H9 (cell line): ENCODE results near the gene LAMA3. TPM values are rescaled to one million over a fixed set of nuclear protein-coding genes. Genes with fewer than 3 reads are reported as not detected.

Experiments
- DNase-seq: peaks from one replicate; pipeline ENCODE4 v3.0.0-alpha.2; 2017
- H2AFZ ChIP-seq: one replicate; pipeline ENCODE4 v1.6.1; 2013; ENCODE audit warnings: mild to moderate bottlenecking, low read length, control low read depth, moderate library complexity
- H2AK5ac ChIP-seq: 2 replicates; pipeline ENCODE4 v1.6.1; 2013; ENCODE audit warnings: low read length, control low read depth, mixed read lengths; ENCODE audit not compliant: insufficient read length
- H2BK120ac ChIP-seq: one replicate; pipeline ENCODE4 v1.6.1; 2013; ENCODE audit warnings: low read depth, mild to moderate bottlenecking, low read length, control low read depth, inconsistent platforms; ENCODE audit not compliant: poor library complexity, severe bottlenecking
- H2BK12ac ChIP-seq: 2 replicates; pipeline ENCODE4 v1.6.1; 2013; ENCODE audit warnings: low read length, control low read depth, mixed read lengths, low read depth; ENCODE audit not compliant: insufficient read length
- H2BK15ac ChIP-seq: 2 replicates; pipeline ENCODE4 v1.6.1; 2013; ENCODE audit warnings: low read depth, low read length, control low read depth
- H2BK20ac ChIP-seq: one replicate; pipeline ENCODE4 v1.6.1; 2013; ENCODE audit warnings: low read depth, mild to moderate bottlenecking, low read length, control low read depth, inconsistent platforms; ENCODE audit not compliant: poor library complexity, severe bottlenecking
- H2BK5ac ChIP-seq: 2 replicates; pipeline ENCODE4 v1.6.1; 2013; ENCODE audit warnings: low read length, control low read depth, mixed read lengths; ENCODE audit not compliant: insufficient read length
- H3K14ac ChIP-seq: 2 replicates; pipeline ENCODE4 v1.6.1; 2013; ENCODE audit warnings: low read length, control low read depth; ENCODE audit not compliant: insufficient read depth
- H3K18ac ChIP-seq: 2 replicates; pipeline ENCODE4 v1.6.1; 2013; ENCODE audit warnings: low read depth, mild to moderate bottlenecking, mixed read lengths, low read length, control low read depth; ENCODE audit not compliant: insufficient read length
- H3K23ac ChIP-seq: 2 replicates; pipeline ENCODE4 v1.6.1; 2013; ENCODE audit warnings: low read length, control low read depth, mixed read lengths, low read depth; ENCODE audit not compliant: insufficient read length
- H3K23me2 ChIP-seq: 2 replicates; pipeline ENCODE4 v1.6.1; 2013; ENCODE audit warnings: low read depth, mild to moderate bottlenecking, mixed read lengths, low read length, control low read depth; ENCODE audit not compliant: insufficient read length, poor library complexity, severe bottlenecking
- H3K27ac ChIP-seq: 2 replicates; pipeline ENCODE4 v1.5.1; 2013; ENCODE audit warnings: low read length, control low read depth, mixed read lengths, low read depth; ENCODE audit not compliant: insufficient read length
- H3K27me3 ChIP-seq: 2 replicates; pipeline ENCODE4 v1.6.1; 2013; ENCODE audit warnings: low read length, control low read depth, inconsistent platforms; ENCODE audit not compliant: insufficient read depth
- H3K4ac ChIP-seq: 2 replicates; pipeline ENCODE4 v1.6.1; 2013; ENCODE audit warnings: low read depth, mild to moderate bottlenecking, control low read depth, inconsistent platforms, low read length, moderate library complexity
- H3K4me1 ChIP-seq: 2 replicates; pipeline ENCODE4 v1.6.1; 2013; ENCODE audit warnings: low read length, control low read depth, inconsistent platforms; ENCODE audit not compliant: insufficient read depth
- H3K4me2 ChIP-seq: 2 replicates; pipeline ENCODE4 v1.6.1; 2013; ENCODE audit warnings: low read length, control low read depth, mixed read lengths; ENCODE audit not compliant: insufficient read length, insufficient read depth
- H3K56ac ChIP-seq: 2 replicates; pipeline ENCODE4 v1.6.1; 2013; ENCODE audit warnings: low read depth, mild to moderate bottlenecking, mixed read lengths, low read length, control low read depth; ENCODE audit not compliant: insufficient read length
- H3K79me1 ChIP-seq: 2 replicates; pipeline ENCODE4 v1.6.1; 2013; ENCODE audit warnings: low read depth, mild to moderate bottlenecking, moderate library complexity, low read length, control low read depth, inconsistent platforms; ENCODE audit not compliant: insufficient read depth, poor library complexity, severe bottlenecking
- H3K79me2 ChIP-seq: 2 replicates; pipeline ENCODE4 v1.6.1; 2013; ENCODE audit warnings: low read length, control low read depth, inconsistent platforms; ENCODE audit not compliant: insufficient read depth
- H3K9ac ChIP-seq: 2 replicates; pipeline ENCODE4 v1.6.1; 2013; ENCODE audit warnings: low read length, control low read depth, mixed read lengths; ENCODE audit not compliant: insufficient read length; ENCODE audit errors: extremely low read depth
- H3K9me3 ChIP-seq: one replicate; pipeline ENCODE4 v1.6.1; 2013; ENCODE audit warnings: low read depth, low read length, inconsistent platforms; ENCODE audit not compliant: control insufficient read depth
- H3T11ph ChIP-seq: one replicate; pipeline ENCODE4 v1.6.1; 2013; ENCODE audit warnings: mild to moderate bottlenecking, low read length, control low read depth, inconsistent platforms
- H4K20me1 ChIP-seq: one replicate; pipeline ENCODE4 v1.6.1; 2013; ENCODE audit not compliant: control insufficient read depth, insufficient read length, insufficient read depth
- H4K5ac ChIP-seq: 2 replicates; pipeline ENCODE4 v1.6.1; 2013; ENCODE audit warnings: low read depth, mild to moderate bottlenecking, mixed read lengths, low read length, control low read depth; ENCODE audit not compliant: insufficient read length
- H4K8ac ChIP-seq: replicated peaks from 2 replicates; pipeline ENCODE4 v1.6.1; 2013; ENCODE audit warnings: low read length, control low read depth, mixed read lengths, low read depth; ENCODE audit not compliant: insufficient read length
- H4K91ac ChIP-seq: 2 replicates; pipeline ENCODE4 v1.6.1; 2013; ENCODE audit warnings: low read depth, mild to moderate bottlenecking, moderate library complexity, mixed read lengths, low read length, control low read depth; ENCODE audit not compliant: insufficient read length
- H3K27ac Mint-ChIP-seq, 3 experiments: 2 replicates in 2 of 3; 3 replicates in 1 of 3; pipeline ENCODE4 v1.8.0; 2020 to 2021; ENCODE audit warnings: mixed read lengths in 3 of 3, mild to moderate bottlenecking in 1 of 3, moderate library complexity in 1 of 3
- H3K27me3 Mint-ChIP-seq: 2 replicates; pipeline ENCODE4 v1.8.0; 2021; ENCODE audit warnings: low read depth, mild to moderate bottlenecking, moderate library complexity, mixed read lengths
- H3K36me3 Mint-ChIP-seq, 3 experiments: 2 replicates in 2 of 3; 3 replicates in 1 of 3; pipeline ENCODE4 v1.8.0; 2020 to 2021; ENCODE audit warnings: low read depth in 3 of 3, mixed read lengths in 3 of 3; ENCODE audit not compliant: insufficient read depth in 1 of 3
- H3K4me1 Mint-ChIP-seq, 2 experiments: 2 replicates each; pipeline ENCODE4 v1.8.0; 2020; ENCODE audit warnings: mixed read lengths in 2 of 2
- H3K4me3 Mint-ChIP-seq, 2 experiments: 2 replicates in 1 of 2; 3 replicates in 1 of 2; pipeline ENCODE4 v1.8.0; 2020 to 2021; ENCODE audit warnings: mild to moderate bottlenecking in 2 of 2, mixed read lengths in 2 of 2, moderate library complexity in 1 of 2
- H3K9me3 Mint-ChIP-seq, 2 experiments: 2 replicates in 1 of 2; 3 replicates in 1 of 2; pipeline ENCODE4 v1.8.0; 2020; ENCODE audit warnings: mild to moderate bottlenecking in 2 of 2, mixed read lengths in 2 of 2, moderate library complexity in 1 of 2
- CTCF ChIP-seq: fragments of 200-600 bp; sonication (generic); conservative IDR thresholded peaks from 3 replicates; pipeline ENCODE4 v1.8.0; 2021; ENCODE audit warnings: antibody characterized with exemption, mild to moderate bottlenecking
- WGBS: extraction: QIAGEN DNeasy Blood & Tissue Kit; methylation state at CpG from one replicate; pipeline ENCODE4 v1.1.7; 2013; ENCODE audit warnings: missing lambda C conversion rate, low lambda C conversion rate, mixed read lengths; ENCODE audit not compliant: insufficient read length; ENCODE audit errors: extremely low coverage; 5-methylcytosine and 5-hydroxymethylcytosine counted together
- total RNA-seq: library from RNA; stranded (reverse); gene quantifications from 2 replicates; pipeline ENCODE4 v1.2.1, GENCODE V29; 2021

The LAMA3 gene
- total RNA-seq, 1 experiment from 2014 or later, result 0.33 TPM

- H3K79me2 ChIP-seq, result no peaks in the 10 kb centered on the region
- WGBS, result no CpG with 5 or more reads among the region's 6 CpGs
- H3T11ph ChIP-seq, result no peak overlapping the region
- H3K9me3 Mint-ChIP-seq, result peaks cover 0 to 4% of the 10 kb centered on the region in 2 experiments; a peak in 3 of 5 replicates
- peak; percentile 72 for TF ChIP-seq CTCF
- no peak overlapping the region for H3K4ac ChIP-seq
- H2BK12ac ChIP-seq, result no peak overlapping the region
- H2AFZ ChIP-seq, result no peak overlapping the region
- no peak overlapping the region for H3K23ac ChIP-seq
- no peak overlapping the region for H4K8ac ChIP-seq
- H3K23me2 ChIP-seq, result no peaks in the 10 kb centered on the region
- no peak for DNase-seq
- no peaks in the 10 kb centered on the region for H3K27me3 ChIP-seq
- H3K4me1 ChIP-seq, result no peaks in the 10 kb centered on the region
- H3K56ac ChIP-seq, result no peak overlapping the region
- H4K20me1 ChIP-seq, result no peaks in the 10 kb centered on the region
- no peak overlapping the region for H3K9ac ChIP-seq
- H2BK15ac ChIP-seq, result no peak overlapping the region
- H2BK5ac ChIP-seq, result no peak overlapping the region
- H3K79me1 ChIP-seq, result no peaks in the 10 kb centered on the region
- no peak overlapping the region for H3K27ac Mint-ChIP-seq
- no peaks in the 10 kb centered on the region for H3K9me3 ChIP-seq
- no peaks in the 10 kb centered on the region for H3K36me3 Mint-ChIP-seq
- H3K14ac ChIP-seq, result no peak overlapping the region
- no peak overlapping the region for H2AK5ac ChIP-seq
- H4K5ac ChIP-seq, result no peak overlapping the region
- H3K4me3 Mint-ChIP-seq, result no peak overlapping the region
- no peak overlapping the region for H3K18ac ChIP-seq
- H3K27me3 Mint-ChIP-seq, result peaks cover 10% of the 10 kb centered on the region
- no peak overlapping the region for H2BK120ac ChIP-seq
- H3K4me2 ChIP-seq, result no peak overlapping the region
- H3K4me1 Mint-ChIP-seq, result no peaks in the 10 kb centered on the region
- no peak overlapping the region for H4K91ac ChIP-seq
- no peak overlapping the region for H2BK20ac ChIP-seq
- H3K27ac ChIP-seq, result no peak overlapping the region
Measured at GRCh38 chr18:23703057-23703986, 14.1 kb downstream of the LAMA3 start.
